Measurements from ENCODE around the gene ABCF2.

Gene ABCF2

GRCh38 chr7:151174246-151175046 is 52.6 kb downstream of the ABCF2 start:
- no peak for TF ChIP-seq CTCF (IDR thresholded peaks at IDR 0.05; ENCODE audit: low read depth, low read length)
- no peak for DNase-seq (ENCODE audit: extremely low read depth, low read depth)

GRCh38 chr7:151173386-151174245 is 53.4 kb downstream of the ABCF2 start:
- no peak for TF ChIP-seq CTCF (IDR thresholded peaks at IDR 0.05; ENCODE audit: low read depth, low read length)
- DNase-seq (ENCODE audit: extremely low read depth, low read depth): no peak

- TF ChIP-seq CTCF (IDR thresholded peaks at IDR 0.05; ENCODE audit: low read depth, low read length): no peak; the same call in none of the 2 replicates
- DNase-seq (ENCODE audit: extremely low read depth, low read depth): peak; percentile 19
Observed at GRCh38 chr7:151172273-151173141, 54.5 kb downstream of the ABCF2 start.

- no peak for TF ChIP-seq CTCF (IDR thresholded peaks at IDR 0.05; ENCODE audit: low read depth, low read length)
- no peak for DNase-seq (ENCODE audit: extremely low read depth, low read depth)
Observed at GRCh38 chr7:151168787-151169162, 58.2 kb downstream of the ABCF2 start.

GRCh38 chr7:151168003-151168786 is 58.8 kb downstream of the ABCF2 start:
- no peak for DNase-seq (ENCODE audit: extremely low read depth, low read depth)
- peak; percentile 28 for TF ChIP-seq CTCF (IDR thresholded peaks at IDR 0.05; ENCODE audit: low read depth, low read length)

- no peak for DNase-seq (ENCODE audit: extremely low read depth, low read depth)
- TF ChIP-seq CTCF (IDR thresholded peaks at IDR 0.05; ENCODE audit: low read depth, low read length): no peak
Observed at GRCh38 chr7:151167197-151167961, 59.6 kb downstream of the ABCF2 start, which contains the start of gene GBX1. TSS of gene GBX1 (minus strand) at chr7:151167694. CDS start at chr7:151167548, 146 bp downstream.

All from AG09319 (cell line).